HG03521 (cell line): ENCODE measurements around the gene SKOR1.

Source experiments
- ATAC-seq: cut with Tn5 transposase; IDR thresholded peaks from one replicate; pipeline ENCODE4 v1.9.1; 2021; ENCODE audit warnings: mild to moderate bottlenecking, moderate library complexity; ENCODE audit not compliant: unreplicated experiment

SKOR1 gene, protein sequence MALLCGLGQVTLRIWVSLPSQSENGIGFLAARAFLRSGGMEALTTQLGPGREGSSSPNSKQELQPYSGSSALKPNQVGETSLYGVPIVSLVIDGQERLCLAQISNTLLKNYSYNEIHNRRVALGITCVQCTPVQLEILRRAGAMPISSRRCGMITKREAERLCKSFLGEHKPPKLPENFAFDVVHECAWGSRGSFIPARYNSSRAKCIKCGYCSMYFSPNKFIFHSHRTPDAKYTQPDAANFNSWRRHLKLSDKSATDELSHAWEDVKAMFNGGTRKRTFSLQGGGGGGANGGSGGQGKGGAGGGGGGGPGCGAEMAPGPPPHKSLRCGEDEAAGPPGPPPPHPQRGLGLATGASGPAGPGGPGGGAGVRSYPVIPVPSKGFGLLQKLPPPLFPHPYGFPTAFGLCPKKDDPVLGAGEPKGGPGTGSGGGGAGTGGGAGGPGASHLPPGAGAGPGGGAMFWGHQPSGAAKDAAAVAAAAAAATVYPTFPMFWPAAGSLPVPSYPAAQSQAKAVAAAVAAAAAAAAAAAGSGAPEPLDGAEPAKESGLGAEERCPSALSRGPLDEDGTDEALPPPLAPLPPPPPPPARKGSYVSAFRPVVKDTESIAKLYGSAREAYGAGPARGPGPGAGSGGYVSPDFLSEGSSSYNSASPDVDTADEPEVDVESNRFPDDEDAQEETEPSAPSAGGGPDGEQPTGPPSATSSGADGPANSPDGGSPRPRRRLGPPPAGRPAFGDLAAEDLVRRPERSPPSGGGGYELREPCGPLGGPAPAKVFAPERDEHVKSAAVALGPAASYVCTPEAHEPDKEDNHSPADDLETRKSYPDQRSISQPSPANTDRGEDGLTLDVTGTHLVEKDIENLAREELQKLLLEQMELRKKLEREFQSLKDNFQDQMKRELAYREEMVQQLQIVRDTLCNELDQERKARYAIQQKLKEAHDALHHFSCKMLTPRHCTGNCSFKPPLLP

DNA sequence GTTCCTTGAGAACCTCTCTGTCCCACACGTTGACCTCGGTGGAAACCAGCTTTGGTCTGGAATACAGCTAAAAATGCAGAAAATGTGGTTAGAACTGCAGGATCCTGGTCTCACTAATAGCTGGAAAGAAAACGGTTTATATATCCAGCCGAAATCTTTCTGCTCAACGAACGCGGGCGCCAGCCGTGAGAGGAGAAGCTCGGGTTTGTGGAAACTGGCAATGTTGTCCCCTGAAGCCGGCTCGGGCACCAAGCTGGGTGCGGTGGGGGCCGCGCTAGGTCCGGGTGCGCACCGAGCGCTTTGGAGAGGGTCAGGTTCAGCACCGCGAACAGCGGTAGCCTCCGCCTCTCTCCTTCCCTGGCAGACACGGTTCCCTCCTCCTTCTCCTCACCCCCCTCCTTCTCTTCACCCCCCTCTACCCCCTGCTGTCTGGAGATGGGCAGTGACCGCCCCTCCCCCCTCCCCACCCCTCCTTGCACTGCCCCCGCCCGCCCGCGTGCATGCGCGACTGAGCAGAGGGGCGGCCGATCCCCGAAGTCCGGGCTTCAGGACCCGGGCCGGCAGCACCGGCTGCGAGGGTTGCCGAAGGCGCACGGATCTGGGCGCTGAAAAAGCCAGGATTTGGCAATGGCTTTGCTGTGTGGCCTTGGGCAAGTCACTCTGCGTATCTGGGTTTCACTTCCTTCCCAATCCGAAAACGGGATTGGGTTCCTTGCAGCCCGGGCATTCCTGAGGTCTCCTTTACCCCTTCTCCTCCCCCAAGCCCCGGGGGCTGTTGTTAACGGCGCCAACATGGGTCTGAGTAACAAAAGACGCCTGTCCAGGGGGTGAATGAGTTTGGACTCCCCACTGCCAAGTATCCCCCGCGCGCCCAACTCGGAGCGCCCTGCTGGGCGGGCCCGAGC is at the start of gene SKOR1:
TSS of gene SKOR1 (plus strand) at position 534 of the 905 bp plus-strand sequence. CDS start at position 628, 94 bp downstream.
- no peak for ATAC-seq

DNA sequence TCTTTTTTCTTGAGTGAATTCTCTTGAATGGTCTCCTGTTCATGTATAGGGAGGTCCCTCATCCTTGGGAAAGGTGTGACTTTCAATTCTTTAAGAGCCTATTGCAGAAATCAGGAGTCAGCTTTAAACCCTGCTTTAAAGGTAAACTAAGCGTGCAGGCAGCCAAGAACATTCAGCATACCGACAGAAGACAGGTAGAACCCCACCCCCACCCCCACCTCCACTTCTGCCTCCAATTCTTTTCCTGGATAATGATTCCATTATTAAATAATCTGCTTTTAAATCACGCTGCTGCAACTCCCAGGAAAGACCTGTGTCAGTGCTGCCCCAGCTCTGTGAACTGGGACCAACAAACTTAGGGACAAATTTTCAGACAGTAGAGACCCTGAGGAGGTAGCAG is 49.3 kb upstream of the SKOR1 start:
- no peak for ATAC-seq

DNA sequence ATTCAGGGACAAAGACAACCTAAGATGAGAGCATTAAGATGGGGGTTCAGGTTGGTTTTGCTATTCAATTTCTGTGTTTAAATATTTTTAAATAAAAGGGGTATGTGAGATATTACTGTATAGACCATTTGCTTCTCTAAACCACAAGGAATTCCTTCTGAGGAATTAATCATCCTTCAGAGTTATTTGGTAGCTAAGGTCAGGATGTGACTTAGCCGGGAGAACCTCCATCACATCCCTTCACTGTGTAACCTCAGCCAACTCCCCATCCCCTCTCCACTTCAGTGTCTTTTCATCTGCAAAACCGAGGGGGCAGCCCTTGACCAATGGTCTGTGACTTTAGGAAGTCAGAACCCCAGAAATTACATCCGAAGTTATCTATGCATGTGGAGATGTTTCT is 48.7 kb upstream of the SKOR1 start:
- no peak for ATAC-seq

DNA sequence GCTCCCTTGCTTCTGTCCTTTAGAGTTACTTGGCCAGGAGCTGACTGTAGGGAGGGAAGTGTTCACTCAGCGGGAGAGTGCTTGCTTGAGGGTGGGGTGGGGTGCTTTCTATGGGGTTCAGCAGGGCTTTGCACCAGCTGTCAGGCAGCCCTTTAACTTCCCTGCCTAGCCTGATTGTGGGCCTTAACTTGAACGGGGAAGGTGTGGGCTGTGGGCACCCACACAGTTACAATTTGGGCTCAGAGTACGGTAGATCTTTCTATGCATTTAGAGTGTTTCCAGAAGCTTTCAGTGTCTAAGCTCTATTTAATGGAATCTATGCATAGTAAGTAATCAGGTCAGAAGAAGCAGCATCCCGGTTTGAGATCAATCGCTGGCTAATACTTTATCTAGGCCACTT is 48.2 kb upstream of the SKOR1 start:
- no peak for ATAC-seq

DNA sequence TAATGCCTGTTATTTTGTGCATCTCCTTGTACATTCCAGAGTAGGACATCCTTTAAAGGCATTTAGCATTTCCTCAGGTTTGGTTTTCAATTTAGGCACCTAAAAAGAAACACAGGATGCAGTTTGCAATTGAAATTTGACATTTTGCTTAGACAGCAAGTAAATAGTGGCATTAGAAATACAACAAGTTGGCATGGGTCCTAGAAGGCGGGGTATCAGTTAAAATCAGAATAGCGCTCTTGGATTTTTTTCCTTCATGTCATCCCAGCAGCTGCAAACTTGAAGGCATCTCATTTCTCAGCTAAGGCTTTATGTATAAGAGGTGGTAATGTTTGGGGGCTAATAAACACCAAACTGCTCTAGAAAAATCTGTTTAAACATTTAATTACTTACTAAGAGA is 47.5 kb upstream of the SKOR1 start:
- no peak for ATAC-seq

DNA sequence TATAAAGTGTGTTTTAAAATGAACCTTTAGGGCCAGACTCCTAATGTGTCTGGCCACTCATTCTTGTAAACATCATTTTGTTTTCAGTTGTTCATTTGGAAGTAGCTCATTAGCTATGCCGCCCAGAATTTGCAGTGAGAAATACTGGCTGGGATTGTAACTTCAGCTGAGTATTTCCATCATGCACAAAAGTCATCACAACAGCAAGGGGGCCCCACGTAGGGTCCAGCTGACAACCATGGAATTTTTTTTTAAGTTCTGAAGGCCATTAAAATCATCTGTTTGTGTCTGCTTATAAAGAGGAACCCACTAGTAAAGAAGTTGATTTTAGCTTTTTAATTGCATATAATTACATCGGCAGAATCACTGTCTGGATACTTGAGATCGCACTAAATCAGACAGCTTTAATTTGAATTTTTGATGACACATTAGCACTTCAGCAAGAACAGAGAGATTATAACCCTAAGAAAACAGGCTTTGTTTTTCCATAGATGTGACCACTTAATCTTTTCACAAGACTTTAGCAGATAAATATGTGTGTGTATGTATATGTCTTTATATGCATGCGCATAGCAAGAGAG is 46.3 kb upstream of the SKOR1 start:
- ATAC-seq, result no peak

DNA sequence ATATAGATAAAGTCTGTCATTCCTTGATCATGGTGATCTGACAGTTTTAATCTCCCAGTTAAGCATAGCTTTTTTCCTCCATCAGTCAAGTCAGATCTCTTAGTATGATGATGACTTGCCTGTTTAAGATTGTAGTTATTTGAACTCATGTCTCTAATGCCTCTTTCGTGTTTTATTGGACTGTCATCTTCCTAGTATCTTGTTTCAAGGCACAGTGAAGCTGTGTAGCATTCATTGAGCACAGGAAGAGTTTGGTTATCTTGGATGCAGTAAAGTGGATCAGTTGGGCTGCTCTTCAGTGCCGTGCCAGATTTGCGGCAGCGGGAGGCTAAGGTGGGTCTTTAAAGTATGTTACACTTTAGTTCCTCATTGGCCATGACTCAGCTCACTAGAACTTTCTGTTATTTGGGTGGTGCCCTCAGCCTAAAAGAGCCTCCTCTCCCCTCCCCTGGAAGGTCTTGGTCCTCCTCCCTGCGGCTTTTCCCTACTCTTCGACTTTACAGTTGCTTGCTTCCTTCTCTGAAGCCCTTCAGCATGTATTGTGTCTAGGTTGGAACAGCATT is 45.7 kb upstream of the SKOR1 start:
- no peak for ATAC-seq

DNA sequence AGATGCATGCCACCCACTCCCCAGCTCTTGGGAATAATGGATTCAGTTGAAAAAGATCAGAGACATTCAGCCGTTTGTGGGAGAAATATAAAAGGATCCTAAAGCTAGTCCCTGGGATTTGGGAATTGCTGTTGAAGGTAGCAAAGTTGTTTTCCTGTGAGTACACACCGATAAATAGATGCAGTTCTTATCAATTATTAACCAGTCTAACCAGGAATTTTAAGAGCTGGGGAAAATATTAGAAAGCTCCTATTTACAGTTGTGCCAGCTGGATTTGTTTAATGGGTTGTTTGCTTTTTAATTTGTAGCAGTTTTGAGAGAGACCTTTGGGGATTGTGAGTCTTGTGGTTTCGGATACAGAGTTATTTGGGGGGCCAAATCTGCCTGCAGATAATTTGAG is 44.2 kb upstream of the SKOR1 start:
- ATAC-seq, result no peak

DNA sequence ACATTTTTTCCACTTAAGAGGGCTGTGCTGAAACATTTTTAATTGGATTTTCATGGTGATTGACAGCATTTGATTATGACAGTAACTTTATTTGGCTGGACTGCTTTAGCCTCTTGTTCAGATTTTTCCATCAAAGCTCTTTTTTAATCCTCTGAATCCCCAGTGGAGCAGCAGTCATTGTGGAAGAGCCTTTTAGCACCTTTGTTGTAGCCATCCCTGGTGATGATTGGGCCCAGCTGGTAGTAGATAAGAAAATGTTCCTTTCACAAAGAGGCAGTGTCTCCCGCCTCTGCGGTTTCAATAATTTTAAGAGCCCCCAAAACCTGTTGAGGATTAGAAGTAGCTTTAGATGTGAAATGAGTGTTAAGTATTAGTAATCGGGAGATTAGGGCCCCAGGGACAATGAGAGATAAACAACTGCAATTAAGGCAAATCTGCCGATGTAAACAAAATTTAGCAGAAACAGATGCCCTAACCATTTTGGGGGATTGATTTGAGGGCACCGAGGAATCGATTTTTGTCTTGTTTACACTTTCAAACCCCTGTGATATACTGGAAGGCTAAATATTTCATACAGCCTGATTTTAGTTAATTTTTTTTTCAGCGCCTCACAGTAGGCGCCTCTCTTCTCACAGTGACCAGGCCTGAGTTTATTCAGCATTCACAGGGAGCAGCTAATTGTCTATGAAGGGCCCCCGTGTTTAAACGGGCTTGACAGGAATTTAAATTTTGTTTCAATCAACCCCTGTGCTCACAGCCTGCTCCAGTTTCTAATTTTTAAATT is 43.2 kb upstream of the SKOR1 start:
- no peak for ATAC-seq

DNA sequence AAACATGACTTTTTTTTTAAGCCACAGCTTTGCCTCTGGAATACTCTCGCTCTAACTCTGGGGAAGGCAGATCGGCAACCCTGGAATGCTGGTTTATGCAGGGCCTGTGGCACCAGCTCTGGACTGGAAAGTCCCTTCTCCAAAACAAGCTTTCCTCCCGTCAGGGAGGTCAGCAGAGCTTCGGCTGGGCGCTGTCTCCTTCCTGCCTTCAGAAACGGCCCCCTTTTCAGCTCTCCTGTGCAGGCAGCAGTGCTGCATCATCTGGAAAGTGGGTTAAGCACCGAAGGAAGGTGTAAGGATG is 42.7 kb upstream of the SKOR1 start:
- no peak for ATAC-seq

DNA sequence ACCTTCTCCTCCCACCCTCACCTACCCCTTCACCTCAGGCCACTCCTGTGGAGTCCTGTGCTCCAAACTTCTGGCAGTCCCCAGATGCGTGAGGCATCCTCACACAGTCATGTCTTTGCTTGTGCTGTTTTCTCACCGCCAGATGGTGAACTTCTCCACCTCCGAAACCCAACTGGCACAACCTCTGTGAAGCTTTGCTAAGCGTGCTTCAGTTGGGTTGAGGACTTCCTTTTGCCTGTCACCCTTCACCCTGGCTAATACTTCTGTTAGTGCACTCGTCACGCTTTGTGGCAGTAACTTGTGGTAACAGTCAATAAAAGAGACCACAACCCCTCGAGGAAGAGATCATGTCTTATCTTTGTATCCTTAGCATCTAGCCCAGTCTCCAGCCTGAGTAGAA is 42.0 kb upstream of the SKOR1 start:
- ATAC-seq, result no peak

DNA sequence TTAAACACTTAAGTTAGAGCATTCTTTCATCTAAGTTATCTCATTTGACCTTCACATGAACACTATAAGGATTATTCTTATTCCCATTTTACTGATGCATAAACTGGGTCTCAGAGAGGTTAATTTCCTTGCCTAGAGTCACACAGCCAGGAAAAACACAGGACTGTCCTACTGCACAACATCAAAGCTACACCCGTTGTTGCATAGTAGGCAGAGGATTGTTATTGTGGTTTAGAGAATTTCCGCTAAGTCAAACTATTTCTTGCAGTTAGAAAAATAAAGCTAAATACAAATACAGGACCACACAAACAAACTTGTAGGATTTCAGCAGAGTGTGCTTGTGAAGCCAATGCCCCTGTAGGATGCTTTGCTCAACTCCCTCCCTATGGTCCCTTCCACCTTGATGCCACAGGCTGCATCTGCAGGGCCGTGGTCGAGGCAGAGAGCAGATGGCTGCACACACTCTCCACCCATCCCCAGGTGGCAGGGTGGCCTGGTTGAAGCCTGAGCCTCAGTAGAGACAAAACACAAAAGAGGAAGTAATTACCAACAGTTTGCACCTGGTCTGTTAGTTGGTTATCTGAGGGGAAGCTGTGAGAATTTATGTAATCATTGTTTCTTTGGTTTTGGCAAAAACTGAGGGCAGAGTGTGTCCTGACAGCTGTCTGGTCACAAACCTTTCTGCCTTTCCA is 41.1 kb upstream of the SKOR1 start:
- ATAC-seq, result peak; percentile 91

DNA sequence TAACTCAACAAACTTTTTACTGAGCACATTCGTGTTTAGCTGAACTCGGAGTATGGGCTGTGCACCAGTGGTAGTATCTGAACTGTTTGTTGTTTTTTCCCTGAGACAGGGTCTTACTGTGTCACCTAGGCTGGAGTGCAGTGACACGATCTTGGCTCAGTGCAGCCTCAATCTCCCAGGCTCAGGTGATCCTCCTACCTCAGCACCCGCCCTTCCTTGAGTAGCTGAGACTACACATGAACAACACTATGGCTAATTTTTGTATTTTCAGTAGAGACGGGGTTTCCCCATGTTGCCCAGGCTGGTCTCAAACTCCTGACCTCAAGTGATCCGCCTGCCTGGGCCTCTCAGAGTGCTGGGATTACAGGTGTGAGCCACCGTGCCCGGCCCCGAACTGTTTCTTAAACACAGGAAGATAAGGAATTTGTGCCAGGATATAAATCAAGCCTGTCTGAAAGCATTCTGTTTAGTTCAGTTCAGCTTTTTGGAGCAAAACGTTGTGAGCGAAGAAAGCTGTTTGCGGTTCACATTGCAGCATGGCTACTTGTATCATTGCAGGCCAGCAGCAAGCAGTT is 40.4 kb upstream of the SKOR1 start:
- peak; percentile 3 for ATAC-seq

DNA sequence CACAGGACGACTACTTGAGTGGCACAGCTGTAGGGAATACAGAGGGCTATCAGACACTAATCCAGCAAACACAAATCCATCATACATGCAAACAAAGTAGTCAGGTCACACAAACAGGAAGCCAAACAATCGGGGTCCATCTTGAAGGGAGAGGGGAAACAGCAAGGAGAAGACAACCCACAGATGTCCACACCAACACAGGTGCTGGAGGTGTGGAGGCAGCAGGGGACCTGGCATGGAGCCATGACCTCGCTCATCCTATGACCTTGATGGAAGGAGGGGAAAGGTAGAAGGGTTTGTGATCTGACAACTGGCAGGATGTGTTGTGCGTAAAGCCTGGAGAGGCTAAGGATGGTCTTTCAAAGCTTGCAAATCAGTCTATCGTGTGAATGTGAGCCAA is 39.9 kb upstream of the SKOR1 start:
- ATAC-seq, result no peak

DNA sequence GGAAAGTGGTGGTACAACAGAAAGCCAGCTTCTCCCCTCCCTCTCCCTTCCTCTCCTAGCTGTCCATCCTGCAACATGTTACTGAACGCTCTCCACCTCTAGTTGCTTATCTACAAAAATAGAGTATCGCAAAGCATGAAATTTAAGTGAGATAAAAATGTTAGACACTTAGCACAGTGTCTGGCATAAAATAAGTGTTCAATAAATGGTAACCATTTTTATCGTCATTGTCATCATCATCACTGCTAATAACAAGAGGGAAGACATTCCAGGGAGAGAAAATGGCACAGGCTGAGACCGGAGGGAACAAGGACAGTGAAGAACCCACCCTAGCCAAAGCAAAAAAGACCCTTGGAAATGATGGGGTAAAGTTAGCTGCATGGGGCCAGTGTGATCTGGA is 38.7 kb upstream of the SKOR1 start:
- no peak for ATAC-seq

DNA sequence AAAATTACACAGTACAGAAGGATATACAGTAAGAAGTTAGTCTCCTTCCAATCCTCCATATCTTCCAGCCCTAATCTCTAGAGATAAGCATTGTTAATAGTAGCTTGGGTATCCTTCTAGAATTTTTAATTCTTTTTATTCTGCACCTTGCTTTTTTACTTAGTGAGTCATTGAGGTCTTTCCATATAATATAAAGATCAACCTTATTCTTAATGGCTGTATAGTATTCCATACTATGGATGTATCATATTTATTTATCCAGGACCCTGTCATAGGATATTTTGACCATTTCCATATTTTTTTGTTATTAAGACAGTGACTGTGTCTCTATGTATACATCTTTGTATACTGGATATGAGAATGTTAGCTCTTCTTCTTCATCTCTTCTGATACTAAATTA is 36.3 kb upstream of the SKOR1 start:
- no peak for ATAC-seq

DNA sequence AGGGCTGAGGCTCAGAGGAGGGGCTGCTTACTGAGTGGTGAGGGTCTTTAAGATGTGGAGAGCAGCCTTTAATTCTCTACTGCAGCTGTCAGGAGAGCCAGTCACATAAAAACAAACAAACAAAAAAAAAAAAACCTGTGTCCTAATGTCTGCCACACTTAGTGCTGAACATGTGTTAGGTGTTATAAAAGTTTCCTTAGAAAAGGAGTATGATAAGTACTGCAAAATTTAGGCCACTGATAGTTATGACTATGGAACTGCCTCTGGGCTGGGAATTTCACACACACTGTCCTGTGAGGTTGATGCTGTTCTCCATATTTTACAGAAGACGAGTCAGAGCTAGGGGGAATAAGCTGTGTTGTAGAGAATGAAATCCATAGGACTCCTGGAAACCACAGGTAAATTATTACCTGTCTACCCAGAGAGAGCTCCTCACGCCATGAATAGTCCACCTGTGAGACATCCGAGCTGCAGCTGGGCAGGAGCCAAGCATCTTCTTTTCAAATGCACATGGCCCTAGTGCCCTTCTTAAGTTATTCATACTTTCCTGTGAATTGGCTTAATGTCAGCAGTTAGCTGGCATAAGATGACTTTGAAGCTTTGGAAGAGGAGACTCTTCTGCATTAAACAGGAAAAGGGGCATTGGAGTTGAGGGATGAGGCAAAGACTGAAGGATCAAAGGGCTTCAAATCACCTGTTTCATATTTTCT is 34.5 kb upstream of the SKOR1 start:
- no peak for ATAC-seq
